Measurements from ENCODE around the gene ZNF573.

ZNF573 gene

DNA sequence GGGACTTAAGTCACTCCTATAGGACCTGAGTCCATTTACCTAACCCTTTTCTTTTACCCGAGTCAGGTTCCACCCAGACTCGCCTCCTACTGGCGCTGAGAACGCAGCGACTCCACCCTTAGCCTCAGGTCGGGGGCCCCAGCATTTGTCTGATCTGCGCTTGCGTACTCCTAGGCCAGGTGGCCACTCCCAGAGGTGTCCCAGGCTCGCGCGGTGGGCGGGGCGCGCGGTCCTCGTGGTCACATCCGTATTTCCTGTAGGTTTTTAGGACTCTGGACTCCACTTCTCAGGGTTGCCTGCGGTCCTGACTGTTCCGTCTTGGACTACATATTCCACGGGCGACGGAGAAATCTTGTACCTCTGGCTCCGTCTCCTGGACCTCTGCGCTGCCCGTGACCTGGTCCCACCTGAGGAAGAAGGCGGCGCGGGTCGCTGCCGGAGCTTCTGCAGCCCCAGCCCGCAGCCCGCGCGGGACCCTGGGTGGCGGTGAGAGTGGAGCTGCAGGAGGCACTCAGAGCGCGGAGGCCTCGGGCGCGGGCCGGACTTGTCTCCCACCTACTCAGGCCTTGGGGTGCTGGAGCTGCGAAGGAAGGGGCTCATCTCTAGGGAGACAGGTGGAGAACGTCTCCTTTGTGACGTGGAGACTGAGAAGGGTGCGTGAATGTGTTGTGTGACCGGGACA is 11.0 kb upstream of the ZNF573 start:
- no peaks in the 10 kb centered on the region for H3F3A ChIP-seq (ENCODE audit: insufficient read depth, low read length)
- H3K4me1 ChIP-seq (ENCODE audit: low read length) = no peaks in the 10 kb centered on the region
- H3K79me2 ChIP-seq (ENCODE audit: low read length) = no peaks in the 10 kb centered on the region
- no peaks in the 10 kb centered on the region for H3K27me3 ChIP-seq (replicated peaks; ENCODE audit: insufficient read depth, low read length)
- no peaks in the 10 kb centered on the region for H3K9me3 ChIP-seq (replicated peaks; ENCODE audit: insufficient read depth, low read length)
- no peak overlapping the region for H2AFZ ChIP-seq (ENCODE audit: low read length)
- TF ChIP-seq, protein P1, sequence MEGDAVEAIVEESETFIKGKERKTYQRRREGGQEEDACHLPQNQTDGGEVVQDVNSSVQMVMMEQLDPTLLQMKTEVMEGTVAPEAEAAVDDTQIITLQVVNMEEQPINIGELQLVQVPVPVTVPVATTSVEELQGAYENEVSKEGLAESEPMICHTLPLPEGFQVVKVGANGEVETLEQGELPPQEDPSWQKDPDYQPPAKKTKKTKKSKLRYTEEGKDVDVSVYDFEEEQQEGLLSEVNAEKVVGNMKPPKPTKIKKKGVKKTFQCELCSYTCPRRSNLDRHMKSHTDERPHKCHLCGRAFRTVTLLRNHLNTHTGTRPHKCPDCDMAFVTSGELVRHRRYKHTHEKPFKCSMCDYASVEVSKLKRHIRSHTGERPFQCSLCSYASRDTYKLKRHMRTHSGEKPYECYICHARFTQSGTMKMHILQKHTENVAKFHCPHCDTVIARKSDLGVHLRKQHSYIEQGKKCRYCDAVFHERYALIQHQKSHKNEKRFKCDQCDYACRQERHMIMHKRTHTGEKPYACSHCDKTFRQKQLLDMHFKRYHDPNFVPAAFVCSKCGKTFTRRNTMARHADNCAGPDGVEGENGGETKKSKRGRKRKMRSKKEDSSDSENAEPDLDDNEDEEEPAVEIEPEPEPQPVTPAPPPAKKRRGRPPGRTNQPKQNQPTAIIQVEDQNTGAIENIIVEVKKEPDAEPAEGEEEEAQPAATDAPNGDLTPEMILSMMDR (IDR thresholded peaks at IDR 0.05; ENCODE audit: low read length) = no peak
- TF ChIP-seq EZH2phosphoT487 (IDR thresholded peaks at IDR 0.05; ENCODE audit: low read length) (no peak), EZH2 (optimal IDR thresholded peaks at IDR 0.05; ENCODE audit: low read depth, low read length) (no peak)
- no peak overlapping the region for H3K27ac ChIP-seq (ENCODE audit: low read length)
- H3K4me2 ChIP-seq (ENCODE audit: low read depth, low read length) = no peak overlapping the region
- H3K9ac ChIP-seq (ENCODE audit: low read length) = no peak overlapping the region
- H3K4me3 ChIP-seq (ENCODE audit: low read length) = no peak overlapping the region
- DNase-seq = no peak
- H3K9me2 ChIP-seq (replicated peaks; ENCODE audit: insufficient read depth, low read length) = no peaks in the 10 kb centered on the region
- H4K20me1 ChIP-seq (ENCODE audit: insufficient read depth, low read length) = no peaks in the 10 kb centered on the region
- no peaks in the 10 kb centered on the region for H3K36me3 ChIP-seq (replicated peaks; ENCODE audit: insufficient read depth, low read length)

DNA sequence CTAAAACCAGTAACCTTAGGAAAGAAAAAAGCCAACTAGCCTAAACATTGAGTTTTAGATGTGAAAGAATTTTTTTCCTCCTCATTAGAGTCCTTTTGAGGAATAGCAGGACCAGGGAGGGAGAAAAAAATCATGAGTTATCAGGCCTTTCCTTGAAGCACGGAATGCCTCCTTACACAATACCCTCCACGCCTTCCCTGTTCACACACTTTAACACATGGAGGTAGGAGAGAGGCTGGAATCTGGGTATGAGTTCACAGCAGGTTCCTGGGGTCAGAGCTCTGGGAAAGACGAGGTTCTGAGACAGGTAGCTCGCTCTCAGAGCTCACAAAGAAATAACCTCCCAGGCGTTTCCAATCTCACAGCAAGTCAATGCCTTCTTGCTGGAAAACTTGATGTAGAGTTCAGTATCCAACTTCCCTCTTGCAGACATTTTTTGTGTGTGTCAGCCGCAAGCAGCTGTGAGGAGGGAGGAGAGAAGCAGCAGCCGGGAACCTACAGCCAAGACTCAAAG is 716 bp downstream of the ZNF573 start:
- Histone ChIP-seq H3K9me3 (replicated peaks; ENCODE audit: insufficient read depth, low read length) (no peaks in the 10 kb centered on the region), H3K27me3 (replicated peaks; ENCODE audit: insufficient read depth, low read length) (no peaks in the 10 kb centered on the region), H2AFZ (ENCODE audit: low read length) (peak overlapping the region; percentile 99), H4K20me1 (ENCODE audit: insufficient read depth, low read length) (no peaks in the 10 kb centered on the region), H3K36me3 (replicated peaks; ENCODE audit: insufficient read depth, low read length) (no peaks in the 10 kb centered on the region), H3K4me2 (ENCODE audit: low read depth, low read length) (peak overlapping the region; percentile 53), H3K9me2 (replicated peaks; ENCODE audit: insufficient read depth, low read length) (no peaks in the 10 kb centered on the region), H3K4me1 (ENCODE audit: low read length) (no peaks in the 10 kb centered on the region), H3K79me2 (ENCODE audit: low read length) (no peaks in the 10 kb centered on the region), H3K27ac (ENCODE audit: low read length) (no peak overlapping the region), H3F3A (ENCODE audit: insufficient read depth, low read length) (no peaks in the 10 kb centered on the region), H3K9ac (ENCODE audit: low read length) (peak overlapping the region; percentile 73; the same call in 1 of the 2 replicates), H3K4me3 (ENCODE audit: low read length) (peak overlapping the region; percentile 92)
- TF ChIP-seq, protein P1 (IDR thresholded peaks at IDR 0.05; ENCODE audit: low read length) = no peak
- TF ChIP-seq EZH2phosphoT487 (IDR thresholded peaks at IDR 0.05; ENCODE audit: low read length) = no peak
- no peak for TF ChIP-seq EZH2 (optimal IDR thresholded peaks at IDR 0.05; ENCODE audit: low read depth, low read length)
- DNase-seq = no peak

DNA sequence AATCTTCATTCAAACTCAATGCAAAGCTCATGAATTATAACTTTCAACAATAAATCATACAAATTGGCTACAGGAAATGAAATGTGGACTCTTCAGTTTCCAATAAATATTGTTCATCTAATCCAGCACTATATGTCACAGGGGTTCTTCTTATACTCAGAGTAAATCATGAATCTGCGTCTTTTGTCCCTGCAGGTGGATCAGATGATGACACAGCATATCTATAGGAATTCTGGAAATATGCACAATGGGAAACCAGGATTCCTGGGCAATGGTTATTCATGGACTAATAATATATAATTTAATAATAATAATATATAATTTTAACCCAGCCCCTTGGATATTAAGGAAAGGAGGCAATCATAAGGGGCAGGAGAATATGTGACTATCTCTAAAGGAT is 8.4 kb downstream of the ZNF573 start:
- Histone ChIP-seq H3K4me2 (ENCODE audit: low read depth, low read length) (no peak overlapping the region), H3K27me3 (replicated peaks; ENCODE audit: insufficient read depth, low read length) (no peaks in the 10 kb centered on the region), H3F3A (ENCODE audit: insufficient read depth, low read length) (no peaks in the 10 kb centered on the region), H3K4me3 (ENCODE audit: low read length) (no peak overlapping the region), H3K27ac (ENCODE audit: low read length) (no peak overlapping the region), H3K4me1 (ENCODE audit: low read length) (no peaks in the 10 kb centered on the region), H2AFZ (ENCODE audit: low read length) (no peak overlapping the region), H3K79me2 (ENCODE audit: low read length) (no peaks in the 10 kb centered on the region), H3K9ac (ENCODE audit: low read length) (no peak overlapping the region), H3K9me3 (replicated peaks; ENCODE audit: insufficient read depth, low read length) (no peaks in the 10 kb centered on the region), H3K9me2 (replicated peaks; ENCODE audit: insufficient read depth, low read length) (no peaks in the 10 kb centered on the region), H3K36me3 (replicated peaks; ENCODE audit: insufficient read depth, low read length) (no peaks in the 10 kb centered on the region), H4K20me1 (ENCODE audit: insufficient read depth, low read length) (no peaks in the 10 kb centered on the region)
- DNase-seq = no peak
- TF ChIP-seq EZH2 (optimal IDR thresholded peaks at IDR 0.05; ENCODE audit: low read depth, low read length) = no peak
- TF ChIP-seq EZH2phosphoT487 (IDR thresholded peaks at IDR 0.05; ENCODE audit: low read length) = no peak
- TF ChIP-seq, protein P1 (IDR thresholded peaks at IDR 0.05; ENCODE audit: low read length) = no peak
